ENCODE measurements around the gene NCDN.

NCDN gene

DNA sequence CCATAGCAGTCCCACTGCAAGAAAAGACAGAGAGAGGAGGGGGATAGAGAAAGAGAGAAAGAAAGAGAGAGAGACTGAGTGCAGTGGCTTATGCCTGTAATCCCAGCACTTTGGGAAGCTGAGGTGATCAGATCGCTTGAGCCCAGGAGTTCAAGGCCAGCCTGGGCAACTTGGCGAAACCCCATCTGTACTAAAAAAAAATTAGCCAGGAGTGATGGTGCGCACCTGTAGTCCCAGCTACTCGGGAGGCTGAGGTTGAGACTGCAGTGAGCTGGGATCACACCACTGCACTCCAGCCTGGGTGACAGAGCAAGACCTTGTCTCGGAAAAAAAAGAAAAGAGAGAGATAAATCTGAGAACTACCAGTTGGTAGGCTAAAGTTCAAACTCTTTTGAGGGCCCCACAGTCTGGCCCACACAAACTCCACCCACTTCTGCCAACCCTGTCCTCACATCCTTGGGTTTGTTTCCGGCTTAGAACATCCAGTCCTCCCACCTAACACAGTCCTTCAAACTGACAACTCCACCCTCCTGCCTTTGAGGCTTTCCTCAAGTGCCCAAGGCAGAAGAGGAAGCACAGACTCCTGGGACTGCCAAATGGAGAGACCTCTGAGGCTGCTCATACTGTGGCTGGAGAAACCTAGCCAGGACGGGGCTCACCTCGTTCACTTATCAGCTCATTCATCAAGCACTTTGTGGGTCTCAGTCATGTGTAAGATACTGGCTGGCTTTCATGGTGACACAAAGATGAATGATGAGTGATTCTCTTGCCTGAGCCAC lies 35.6 kb downstream of the NCDN start:
- DNase-seq, result no peak

DNA sequence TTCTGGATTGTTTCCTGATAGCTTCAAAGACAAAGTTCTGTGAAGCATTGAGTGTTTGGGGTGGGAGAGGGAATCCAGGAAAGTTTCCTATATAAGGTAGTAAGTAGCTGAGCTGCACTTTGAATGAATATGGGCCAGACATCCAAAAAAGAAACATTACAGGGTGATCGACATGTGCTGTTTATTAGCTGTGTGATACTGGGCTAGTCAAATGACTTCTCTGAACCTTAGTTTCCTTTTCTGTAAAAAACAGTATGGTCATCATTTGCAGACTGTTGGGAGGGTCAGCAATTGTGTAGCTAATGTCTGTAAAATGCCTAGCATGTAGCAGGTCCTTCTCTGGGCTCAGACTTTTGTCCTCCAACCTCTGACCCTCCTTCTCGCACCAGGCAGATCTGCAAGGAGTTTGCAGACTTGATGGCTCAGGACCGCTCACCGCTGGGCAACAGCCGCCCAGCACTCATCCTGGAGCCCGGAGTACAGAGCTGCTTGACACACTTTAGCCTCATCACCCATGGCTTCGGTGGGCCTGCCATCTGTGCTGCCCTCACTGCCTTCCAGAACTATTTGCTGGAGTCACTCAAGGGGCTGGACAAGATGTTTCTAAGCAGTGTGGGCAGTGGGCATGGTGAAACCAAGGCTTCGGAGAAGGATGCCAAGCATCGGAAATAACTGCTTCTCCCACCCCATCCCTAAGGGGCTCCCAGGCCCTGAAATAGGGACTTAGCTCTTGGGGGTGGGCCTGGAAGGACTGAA lies 36.6 kb downstream of the NCDN start:
- no peak for DNase-seq

DNA sequence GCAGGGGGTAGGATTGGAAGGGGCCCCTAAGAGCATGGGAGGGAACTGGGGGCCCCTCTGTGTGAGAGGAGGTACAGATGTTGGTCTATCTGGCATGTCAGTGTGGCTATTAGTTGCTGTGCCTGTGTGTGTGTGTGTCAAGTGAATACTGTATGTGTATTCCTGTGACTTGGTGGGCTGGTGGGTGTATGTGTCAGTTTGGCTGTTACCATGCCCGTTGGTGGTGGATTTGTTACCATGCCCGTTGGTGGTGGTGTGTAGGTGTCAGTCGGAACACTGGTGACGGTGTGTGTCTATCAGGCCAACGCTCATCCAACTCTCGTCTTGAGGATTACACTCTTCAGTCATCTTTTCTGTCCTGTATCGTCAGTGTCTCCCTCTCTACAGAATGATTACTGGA lies 38.1 kb downstream of the NCDN start:
- no peak for DNase-seq

DNA sequence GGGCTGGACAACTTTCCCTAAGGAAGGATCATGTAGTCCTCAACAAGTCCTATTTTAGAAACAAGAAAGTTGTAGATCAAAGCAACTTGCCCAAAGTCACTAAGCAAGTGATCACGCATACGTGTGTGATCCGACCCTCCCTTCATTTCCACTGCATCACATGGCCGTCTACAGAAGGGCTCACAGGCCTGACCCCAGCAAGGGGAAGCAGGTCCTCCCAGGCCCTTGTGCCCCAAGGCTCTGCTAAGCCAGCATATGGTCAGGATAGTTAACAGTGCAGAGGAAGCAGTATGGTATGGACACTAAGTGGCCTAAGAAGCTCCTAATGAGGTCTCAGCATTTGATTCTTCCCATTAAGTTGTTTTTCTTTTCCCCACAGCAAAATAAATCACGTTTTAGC lies 40.3 kb downstream of the NCDN start:
- DNase-seq, result no peak

DNA sequence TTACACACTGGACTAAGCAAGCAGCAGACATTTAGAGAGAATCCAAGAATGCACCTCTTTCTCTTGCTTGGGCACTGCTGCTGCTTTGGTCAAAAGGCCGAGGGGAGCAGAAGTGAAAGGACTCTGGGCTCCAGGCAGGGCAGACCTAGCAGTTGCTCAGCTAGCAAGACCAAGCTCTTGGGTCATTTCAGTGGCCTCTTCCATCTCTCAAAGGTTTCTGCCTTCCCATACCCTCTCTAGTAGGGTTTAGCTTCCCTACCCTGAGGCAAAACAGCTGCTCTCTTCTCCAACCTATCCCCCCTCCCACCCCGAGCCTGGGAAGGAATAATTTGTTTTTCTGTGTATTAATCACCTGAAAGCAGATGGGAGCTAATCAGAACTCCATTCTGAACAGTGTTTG lies 41.3 kb downstream of the NCDN start:
- DNase-seq, result no peak

DNA sequence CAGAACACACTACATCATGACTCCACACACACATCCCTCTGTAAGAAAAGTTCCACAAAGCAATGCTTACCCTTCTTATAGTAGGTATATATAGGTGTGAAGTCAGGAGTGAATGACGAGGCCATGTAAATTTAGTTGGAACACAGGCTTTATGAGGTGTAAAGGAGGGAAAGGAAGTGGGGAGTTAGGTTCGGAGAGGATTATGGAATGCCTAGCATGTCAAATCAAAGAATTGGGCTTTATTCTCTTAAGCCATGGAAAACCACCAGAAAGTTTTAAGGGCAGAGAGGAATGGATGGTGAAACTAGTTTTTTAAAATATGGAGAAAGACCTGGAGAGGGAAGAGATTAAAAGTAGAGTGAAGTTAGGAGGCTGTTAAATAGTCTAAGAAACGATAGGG lies 41.8 kb downstream of the NCDN start:
- no peak for DNase-seq

DNA sequence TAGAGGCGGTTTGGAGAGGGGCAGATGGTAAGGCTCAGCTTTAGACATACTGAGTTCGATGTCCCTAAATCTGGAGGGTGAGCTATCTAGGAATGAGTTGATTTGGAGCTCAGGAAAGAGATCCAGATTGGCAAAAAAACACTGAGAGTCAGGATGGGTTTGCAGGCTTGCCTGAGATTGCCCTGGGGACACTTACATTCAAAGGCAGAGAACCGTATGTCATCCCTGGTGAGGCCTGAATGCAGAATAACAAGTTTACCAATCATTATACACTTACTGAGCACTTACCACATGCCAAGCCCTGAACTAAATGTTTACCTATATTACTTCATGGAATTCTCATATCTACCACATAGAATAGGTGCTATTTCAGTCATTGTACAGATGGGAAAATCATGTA lies 43.0 kb downstream of the NCDN start:
- DNase-seq, result no peak

DNA sequence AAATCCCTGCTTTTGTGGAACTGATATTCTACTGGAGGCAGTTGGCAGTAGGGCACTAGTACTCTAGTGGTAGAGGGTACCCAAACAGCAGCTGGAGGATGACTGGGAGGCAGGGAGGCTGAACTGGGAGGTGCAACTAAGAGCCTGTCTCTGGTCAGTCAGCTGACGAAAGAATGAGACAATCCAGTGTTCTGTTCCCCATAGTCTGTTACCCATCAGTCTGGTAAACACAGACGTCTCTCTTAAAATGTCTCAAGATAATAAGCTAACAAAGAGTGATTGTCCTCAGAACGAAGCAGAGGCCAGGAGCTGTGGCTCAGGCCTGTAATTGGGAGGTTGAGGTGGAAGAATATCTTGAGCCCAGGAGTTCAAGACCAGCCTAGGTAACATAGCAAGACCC lies 45.9 kb downstream of the NCDN start:
- no peak for DNase-seq

DNA sequence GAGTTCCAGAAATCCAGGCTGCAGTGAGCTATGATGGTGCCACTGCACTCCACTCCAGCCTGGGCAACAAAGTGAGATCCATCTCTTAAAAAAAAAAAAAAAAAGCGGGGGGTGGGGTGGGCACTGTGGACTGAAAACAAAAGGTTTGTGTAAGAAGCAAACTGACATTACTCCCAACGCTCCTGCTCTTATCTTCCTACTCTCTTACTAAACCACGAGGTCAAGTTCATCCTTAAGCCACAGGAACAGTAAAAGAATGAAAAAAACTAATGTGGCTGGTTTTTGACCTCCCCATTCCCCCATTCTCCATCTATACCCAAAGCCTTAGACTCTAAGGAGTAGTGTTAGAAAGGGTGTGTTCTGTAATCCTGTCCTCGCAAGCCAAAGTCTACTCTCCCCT lies 46.3 kb downstream of the NCDN start:
- no peak for DNase-seq

DNA sequence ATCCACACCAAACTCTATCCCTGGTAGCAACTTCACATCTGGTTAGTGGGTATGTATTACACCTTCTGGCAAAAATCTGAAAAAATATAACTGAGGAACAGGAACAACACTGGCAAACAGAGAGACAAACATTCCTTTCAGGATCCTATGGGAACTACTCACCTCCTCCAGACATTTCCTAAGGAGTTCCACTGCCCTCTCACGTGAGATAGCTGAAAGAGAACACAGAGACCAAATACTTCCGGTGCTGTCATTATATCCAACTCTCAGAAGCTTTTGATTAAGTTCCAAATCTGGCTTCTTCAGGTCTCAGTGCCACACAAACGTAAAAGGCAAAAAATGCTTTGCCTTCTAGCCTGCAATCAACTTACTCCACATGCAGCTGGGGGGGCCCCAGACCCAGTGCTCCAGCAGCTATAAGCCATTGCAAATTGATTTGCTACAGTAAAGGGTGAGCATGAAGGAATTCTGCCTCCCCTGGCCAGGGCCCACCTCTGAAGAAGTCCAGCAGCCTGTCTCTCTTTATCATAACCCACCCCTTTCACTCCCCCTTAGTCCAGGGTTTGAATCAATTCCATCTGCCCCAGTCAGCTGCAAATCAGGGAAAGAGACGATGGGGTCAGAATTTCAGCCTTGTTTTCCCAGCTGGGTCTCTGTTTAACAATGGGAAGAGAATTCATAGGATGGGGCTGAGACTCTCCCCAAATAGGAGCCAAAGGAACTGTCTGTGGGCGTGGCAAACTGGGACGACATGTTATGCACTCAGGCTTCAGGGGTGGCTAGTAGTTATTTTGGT lies 47.7 kb downstream of the NCDN start:
- no peak for DNase-seq

DNA sequence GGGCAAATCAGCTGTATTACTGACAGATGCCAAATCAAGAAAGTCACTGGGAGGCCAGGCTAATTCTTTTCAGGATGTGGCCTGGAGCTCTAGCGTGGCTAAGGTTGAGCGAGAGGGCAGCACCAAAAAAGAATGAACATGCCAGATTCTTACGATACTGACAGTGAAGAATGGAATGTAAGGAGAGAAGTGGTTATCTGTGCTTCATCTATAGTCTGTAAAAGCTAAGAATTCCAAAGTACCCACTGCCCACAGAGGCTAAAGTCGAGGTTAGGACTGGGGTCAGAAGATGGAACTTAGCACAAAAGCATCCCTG lies 48.2 kb downstream of the NCDN start:
- DNase-seq, result no peak

DNA sequence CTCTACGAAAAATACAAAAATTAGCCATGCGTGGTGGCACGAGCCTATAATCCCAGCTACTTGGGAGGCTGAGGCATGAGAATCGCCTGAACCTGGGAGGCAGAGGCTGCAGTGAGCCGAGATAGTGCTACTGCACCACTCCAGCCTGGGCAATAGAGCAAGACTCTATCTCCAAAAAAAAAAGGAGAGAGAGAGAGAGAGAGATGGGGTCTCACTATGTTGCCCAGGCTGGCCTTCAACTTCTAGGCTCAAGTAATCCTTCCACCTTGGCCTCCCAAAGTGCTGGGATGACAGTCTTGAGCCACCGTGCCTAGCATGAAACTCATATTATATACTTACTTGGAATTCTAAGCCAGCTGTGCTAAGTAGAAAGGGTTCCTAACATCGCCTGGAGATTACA lies 54.1 kb downstream of the NCDN start:
- DNase-seq, result no peak

DNA sequence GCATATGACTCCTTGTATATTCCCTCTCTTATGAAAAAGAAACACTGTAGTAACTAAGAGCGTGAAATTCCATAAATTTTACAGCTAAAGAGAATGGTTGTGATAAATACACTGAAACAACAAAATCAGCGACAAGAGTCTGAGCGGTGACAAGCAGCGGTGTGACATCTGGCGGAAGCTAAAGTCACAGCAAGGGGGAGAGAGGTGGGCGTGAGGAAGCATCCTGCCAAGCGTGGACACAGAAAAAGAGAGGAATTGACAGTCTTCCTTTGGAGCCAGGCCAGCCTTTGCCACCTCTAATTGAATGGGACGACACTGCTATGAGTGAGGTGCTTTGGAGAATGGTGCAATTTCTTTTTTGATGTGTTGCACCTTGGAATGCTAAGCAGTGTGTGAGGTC lies 57.8 kb downstream of the NCDN start:
- DNase-seq, result no peak
